NCI-H2196 treated with DMSO at 0.1 percent for 48 hours (cell line): ENCODE results near the gene ACKR4.
"Not testable (repeated sequence)": the region's sequence is repeated elsewhere in the genome, so short reads cannot be mapped to it uniquely, and the experiment has no call there.

Experiments
- DNase-seq: peaks from one replicate; lab custom pipeline; 2025; ENCODE audit not compliant: unreplicated experiment; lab: John Stamatoyannopoulos, UW

Gene ACKR4

GRCh38 chr3:132593947-132594323 lies 3.1 kb upstream of the ACKR4 start:
- DNase-seq: no peak

- DNase-seq: no peak
Measured at GRCh38 chr3:132594498-132594897, 2.6 kb upstream of the ACKR4 start.

GRCh38 chr3:132595014-132595413 lies 2.1 kb upstream of the ACKR4 start:
- DNase-seq: no peak

DNA sequence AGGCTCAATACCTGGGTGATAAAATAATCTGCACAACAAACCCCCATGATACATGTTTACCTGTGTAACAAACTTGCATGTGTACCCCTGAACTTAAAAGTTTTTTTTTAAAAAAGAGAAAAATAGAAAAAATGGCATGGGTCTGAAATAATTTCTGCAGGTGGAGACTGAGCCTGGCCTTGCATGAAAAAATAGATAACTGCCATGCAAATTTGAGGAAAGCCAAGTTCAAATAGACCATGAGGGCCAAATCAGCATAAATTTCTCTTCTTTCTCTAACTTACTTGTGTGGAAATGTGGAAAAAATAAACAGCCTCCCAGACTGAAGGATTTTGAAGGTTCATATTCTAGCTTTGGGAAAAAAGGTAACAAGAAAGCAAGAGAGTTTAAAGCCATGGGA lies 744 bp upstream of the ACKR4 start:
- DNase-seq: no peak

DNA sequence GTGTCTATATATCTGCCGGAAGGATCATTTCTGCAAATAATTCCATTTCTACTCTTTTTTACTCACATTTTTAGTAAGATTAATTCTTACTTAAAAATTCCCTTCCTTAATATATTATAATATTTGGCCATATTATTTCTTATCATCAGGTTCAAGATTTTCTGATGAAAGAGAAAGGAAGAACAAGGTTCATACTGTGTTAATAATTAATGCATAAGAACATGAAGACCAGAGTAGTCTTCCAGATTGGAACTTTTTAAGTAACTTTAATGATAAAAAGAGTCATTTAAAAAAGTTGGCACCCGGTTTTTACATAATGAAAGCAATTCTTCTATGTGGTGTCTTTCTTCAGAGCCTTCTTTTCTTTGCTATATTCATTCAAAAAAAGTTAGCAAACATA lies 590 bp downstream of the ACKR4 start:
- DNase-seq: no peak

DNA sequence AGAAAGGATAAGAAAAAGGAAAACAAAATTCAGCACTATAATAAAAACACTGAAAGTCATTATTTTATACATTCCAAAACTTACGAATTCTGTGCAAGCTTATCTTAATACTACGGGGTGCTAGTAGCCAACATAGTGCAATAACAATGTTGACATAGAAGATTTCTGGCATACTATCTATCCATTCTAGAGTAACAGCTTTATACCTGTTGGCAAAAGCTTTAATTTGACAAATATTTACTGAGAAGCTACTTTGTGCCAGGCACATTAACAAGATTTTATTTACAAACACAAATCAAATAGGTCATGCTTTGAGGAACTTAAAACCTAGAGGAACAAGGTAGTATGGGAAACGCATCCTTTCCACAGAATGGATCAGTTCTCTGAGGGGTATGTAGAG lies 1.1 kb downstream of the ACKR4 start:
- DNase-seq: no peak

- not testable (repeated sequence) for DNase-seq
Measured at GRCh38 chr3:132600614-132601013, 3.5 kb downstream of the ACKR4 start.

GRCh38 chr3:132605374-132605792 lies 8.3 kb downstream of the ACKR4 start:
- no peak for DNase-seq

DNA sequence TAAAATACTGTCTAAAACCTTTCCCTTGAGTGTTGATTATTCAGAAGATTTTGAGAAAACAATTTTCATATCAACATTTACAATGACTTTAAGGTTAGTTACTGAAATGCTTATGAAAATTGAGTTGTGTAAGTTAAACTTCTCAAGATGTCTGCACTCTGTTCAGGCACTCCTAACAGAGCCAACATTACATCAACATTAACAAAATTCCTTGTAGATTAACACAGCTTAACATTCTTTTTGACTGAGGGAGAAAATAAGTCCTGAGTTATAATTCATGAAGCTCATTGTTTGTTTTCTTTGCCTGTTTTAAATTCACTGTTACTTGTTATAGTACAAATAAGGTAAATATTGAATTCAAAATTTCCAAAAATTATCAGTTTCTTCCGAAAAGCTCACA lies 9.0 kb downstream of the ACKR4 start:
- DNase-seq: no peak

DNA sequence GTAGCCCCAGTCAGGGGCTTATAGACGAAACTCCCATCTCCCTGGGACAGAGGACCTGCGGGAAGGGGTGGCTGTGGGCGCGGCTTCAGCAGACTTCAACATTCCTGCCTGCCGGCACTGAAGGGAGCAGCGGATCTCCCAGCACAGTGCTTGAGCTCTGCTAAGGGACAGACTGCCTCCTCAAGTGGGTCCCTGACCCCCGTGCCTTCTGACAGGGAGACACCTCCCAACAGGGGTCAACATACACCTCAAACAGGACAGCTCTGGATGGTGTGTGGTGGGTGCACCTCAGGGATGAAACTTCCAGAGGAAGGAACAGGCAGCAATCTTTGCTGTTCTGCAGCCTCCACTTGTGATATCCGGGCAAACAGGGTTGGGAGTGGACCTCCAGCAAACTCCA lies 9.6 kb downstream of the ACKR4 start:
- DNase-seq: not testable (repeated sequence)

DNA sequence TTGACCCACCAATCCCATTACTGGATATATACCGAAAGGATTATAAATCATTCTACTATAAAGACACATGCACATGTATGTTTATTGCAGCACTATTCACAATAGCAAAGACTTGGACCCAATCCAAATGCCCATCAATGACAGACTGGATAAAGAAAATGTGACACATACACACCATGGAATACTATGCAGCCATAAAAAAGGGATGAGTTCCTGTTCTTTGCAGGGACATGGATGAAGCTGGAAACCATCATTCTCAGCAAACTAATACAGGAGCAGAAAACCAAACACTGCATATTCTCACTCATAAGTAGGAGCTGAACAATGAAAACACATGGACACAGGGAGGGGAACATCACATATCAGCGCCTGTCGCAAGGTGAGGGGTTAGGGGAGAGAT lies 18.2 kb downstream of the ACKR4 start:
- DNase-seq: not testable (repeated sequence)

GRCh38 chr3:132615881-132616280 lies 18.8 kb downstream of the ACKR4 start:
- DNase-seq: no peak

GRCh38 chr3:132616780-132617179 lies 19.7 kb downstream of the ACKR4 start:
- DNase-seq: no peak

GRCh38 chr3:132622148-132622547 lies 25.1 kb downstream of the ACKR4 start:
- DNase-seq: no peak

DNA sequence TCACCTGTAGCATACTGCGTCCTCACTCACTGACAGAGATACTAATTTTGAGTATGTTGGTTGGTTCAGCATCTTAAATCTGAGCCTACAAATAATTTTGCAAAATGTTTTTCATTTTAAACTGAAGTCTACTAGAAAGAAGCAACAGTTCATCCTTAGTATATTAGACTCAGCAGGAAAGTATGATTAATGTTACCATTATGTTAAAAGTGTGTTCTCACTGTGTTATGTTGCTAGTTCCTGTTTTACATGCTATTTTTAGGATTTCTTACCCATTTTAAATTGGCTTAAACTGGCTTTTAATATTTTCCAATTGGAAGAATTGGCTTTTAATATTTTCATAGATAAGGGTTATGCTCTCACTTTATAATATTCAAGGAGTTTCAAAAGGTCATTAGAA lies 25.7 kb downstream of the ACKR4 start:
- DNase-seq: no peak

- no peak for DNase-seq
Measured at GRCh38 chr3:132623646-132624045, 26.6 kb downstream of the ACKR4 start.

DNA sequence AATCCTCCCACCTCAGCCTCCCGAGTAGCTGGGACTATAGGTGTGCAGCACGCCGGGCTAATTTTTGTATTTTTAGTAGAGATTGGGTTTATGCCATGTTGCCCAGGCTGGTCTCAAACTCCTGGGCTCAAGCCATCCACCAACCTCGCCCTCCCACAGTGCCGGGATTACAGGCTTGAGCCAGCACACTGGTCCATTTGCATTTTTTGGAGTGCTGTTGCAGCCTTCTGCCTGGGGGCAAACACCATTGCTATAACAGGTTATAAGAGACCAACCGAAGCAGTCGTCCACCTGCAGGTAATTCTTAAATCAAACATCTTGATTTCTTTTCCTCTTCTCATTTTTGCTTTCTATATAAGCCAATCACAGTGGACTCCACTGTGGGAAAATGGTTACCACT lies 27.7 kb downstream of the ACKR4 start:
- no peak for DNase-seq

DNA sequence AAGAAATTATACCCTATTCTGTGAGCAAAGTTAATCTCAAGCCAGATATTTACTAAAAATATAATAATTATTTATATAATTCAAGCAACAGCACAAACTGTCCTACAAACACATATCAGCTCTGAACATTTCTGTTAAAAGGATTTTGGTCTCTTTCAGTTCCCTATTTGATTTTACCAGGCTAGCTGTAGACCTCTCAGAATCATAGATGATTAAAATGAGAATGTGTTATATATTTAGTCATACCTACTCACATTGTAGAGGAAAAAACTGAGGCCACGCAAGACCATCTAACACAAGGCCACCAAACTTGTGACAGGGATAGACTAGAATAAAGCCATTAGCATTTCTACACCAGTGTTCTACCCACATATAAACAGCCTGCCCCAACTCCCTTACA lies 28.5 kb downstream of the ACKR4 start:
- DNase-seq: no peak

DNA sequence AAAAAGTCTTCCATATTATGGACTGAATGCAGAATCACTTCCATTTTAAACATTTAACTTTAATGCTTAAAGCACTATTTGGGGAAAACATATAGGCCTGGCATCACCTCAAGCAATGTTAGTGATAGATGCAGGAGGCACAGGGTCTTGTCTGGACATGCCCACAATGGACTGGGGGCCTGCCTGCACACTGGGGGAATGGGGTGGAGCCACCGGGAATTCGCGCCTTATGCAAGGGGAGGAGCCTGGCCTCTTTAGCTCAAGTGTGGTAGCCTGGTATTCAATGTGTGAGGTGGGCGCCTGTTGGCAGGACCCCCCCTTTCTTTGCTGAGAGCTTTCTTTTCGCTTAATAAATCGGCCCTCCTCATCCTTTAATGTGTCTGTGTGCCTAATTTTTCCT lies 29.9 kb downstream of the ACKR4 start:
- DNase-seq: no peak

GRCh38 chr3:132628157-132628556 lies 31.1 kb downstream of the ACKR4 start:
- DNase-seq: no peak

- DNase-seq: no peak
Measured at GRCh38 chr3:132629928-132630327, 32.9 kb downstream of the ACKR4 start.

DNA sequence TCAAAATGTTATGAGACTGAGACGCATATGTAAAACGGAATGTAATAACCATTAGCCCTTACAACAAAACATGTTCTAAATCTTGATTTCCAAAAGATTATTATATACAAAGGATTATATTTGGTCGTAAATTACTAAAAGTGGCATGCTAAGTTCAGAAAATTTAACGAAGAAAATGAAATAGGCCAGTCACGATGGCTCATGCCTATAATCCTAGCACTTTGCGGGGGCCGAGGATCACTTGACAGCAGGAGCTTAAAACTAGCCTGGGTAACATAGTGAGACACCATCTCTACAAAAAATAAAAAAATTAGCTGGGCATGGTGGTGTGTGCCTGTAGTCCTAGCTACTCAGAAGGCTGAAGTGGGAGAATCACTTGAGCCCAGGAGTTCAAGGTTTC lies 33.5 kb downstream of the ACKR4 start:
- no peak for DNase-seq

GRCh38 chr3:132635052-132635451 lies 38.0 kb downstream of the ACKR4 start:
- no peak for DNase-seq

DNA sequence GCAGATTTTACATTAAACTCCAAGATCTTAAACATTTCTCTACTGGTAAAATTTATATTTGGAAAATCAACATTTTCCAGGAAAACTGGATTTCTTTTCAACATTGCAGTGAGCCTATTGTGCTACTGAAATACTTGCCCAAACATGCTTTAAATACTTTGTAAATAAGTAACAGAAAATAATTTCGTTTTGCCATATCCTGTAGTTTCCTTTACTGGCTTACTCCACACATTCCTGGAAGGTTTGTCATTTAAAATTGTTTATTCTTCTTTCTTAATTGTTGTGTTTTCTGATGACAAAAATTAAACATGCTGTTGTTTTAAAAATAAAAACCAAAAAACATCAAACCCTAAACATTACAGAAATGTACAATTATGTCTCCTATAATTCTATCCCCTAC lies 40.5 kb downstream of the ACKR4 start:
- DNase-seq: no peak
